GM12892 (cell line): ENCODE measurements around the gene KRTAP19-3.
"Not testable (repeated sequence)": the region's sequence is repeated elsewhere in the genome, so short reads cannot be mapped to it uniquely, and the experiment has no call there.

Experiments used
- POLR2A ChIP-seq: IDR thresholded peaks from 2 replicates; pipeline ENCODE4 v1.6.1; 2011; ENCODE audit warnings: low read depth, low read length, control low read depth
- POLR2AphosphoS5 ChIP-seq: IDR thresholded peaks from 2 replicates; pipeline ENCODE4 v1.6.1; 2011; ENCODE audit warnings: low read depth, low read length, control low read depth
- TAF1 ChIP-seq: IDR thresholded peaks from 2 replicates; pipeline ENCODE4 v1.6.1; 2011; ENCODE audit warnings: low read depth, mild to moderate bottlenecking, control low read depth, low read length, borderline replicate concordance

- not testable (repeated sequence) for TF ChIP-seq POLR2A, POLR2AphosphoS5, TAF1
Observed at GRCh38 chr21:30505621-30506205, 13.9 kb upstream of the KRTAP19-3 start.
